GM04503 (cell line): ENCODE data around the gene MAGI1.
A peak's percentile ranks its signal among the peaks of the same experiment; 100 is the strongest.

Experiments
- DNase-seq: peaks from one replicate; pipeline ENCODE4 v3.0.0-alpha.2; 2012; ENCODE audit warnings: low read depth

The MAGI1 gene

GRCh38 chr3:65795166-65795565 lies 243.6 kb downstream of the MAGI1 start:
- no peak for DNase-seq

- DNase-seq: no peak
Measured at GRCh38 chr3:65793495-65794200, 245.1 kb downstream of the MAGI1 start.

GRCh38 chr3:65788461-65788860 lies 250.3 kb downstream of the MAGI1 start:
- no peak for DNase-seq

- no peak for DNase-seq
Measured at GRCh38 chr3:65787827-65788226, 250.9 kb downstream of the MAGI1 start.

GRCh38 chr3:65787340-65787739 lies 251.4 kb downstream of the MAGI1 start:
- no peak for DNase-seq

GRCh38 chr3:65786890-65787289 lies 251.8 kb downstream of the MAGI1 start:
- DNase-seq: no peak

GRCh38 chr3:65785065-65785645 lies 253.6 kb downstream of the MAGI1 start:
- DNase-seq: no peak

GRCh38 chr3:65783117-65783516 lies 255.6 kb downstream of the MAGI1 start:
- DNase-seq: no peak

GRCh38 chr3:65781594-65781993 lies 257.1 kb downstream of the MAGI1 start:
- no peak for DNase-seq

- no peak for DNase-seq
Measured at GRCh38 chr3:65779390-65779789, 259.3 kb downstream of the MAGI1 start.

- no peak for DNase-seq
Measured at GRCh38 chr3:65778968-65779367, 259.8 kb downstream of the MAGI1 start.

- no peak for DNase-seq
Measured at GRCh38 chr3:65777050-65777449, 261.7 kb downstream of the MAGI1 start.

GRCh38 chr3:65776494-65776893 lies 262.2 kb downstream of the MAGI1 start:
- peak; percentile 40 for DNase-seq

- DNase-seq: no peak
Measured at GRCh38 chr3:65776081-65776480, 262.6 kb downstream of the MAGI1 start.

GRCh38 chr3:65772758-65773157 lies 266.0 kb downstream of the MAGI1 start:
- DNase-seq: no peak

GRCh38 chr3:65767551-65767950 lies 271.2 kb downstream of the MAGI1 start:
- no peak for DNase-seq

- no peak for DNase-seq
Measured at GRCh38 chr3:65762235-65762580, 276.5 kb downstream of the MAGI1 start.

- DNase-seq: no peak
Measured at GRCh38 chr3:65761446-65762234, 277.1 kb downstream of the MAGI1 start.

- no peak for DNase-seq
Measured at GRCh38 chr3:65758876-65759598, 279.7 kb downstream of the MAGI1 start.

- DNase-seq: no peak
Measured at GRCh38 chr3:65758438-65758837, 280.3 kb downstream of the MAGI1 start.

- no peak for DNase-seq
Measured at GRCh38 chr3:65752636-65753035, 286.1 kb downstream of the MAGI1 start.

- DNase-seq: no peak
Measured at GRCh38 chr3:65751123-65751700, 287.5 kb downstream of the MAGI1 start.
